GM12801 (cell line): ENCODE results near the gene BLVRA.

Experiments
- CTCF ChIP-seq: IDR thresholded peaks from one replicate; pipeline ENCODE4 v1.5.1; 2011; ENCODE audit warnings: control low read depth; ENCODE audit not compliant: insufficient read length; ENCODE audit errors: extremely low read depth

BLVRA gene

GRCh38 chr7:43761938-43762692 lies 3.6 kb downstream of the BLVRA start:
- no peak for TF ChIP-seq CTCF

- TF ChIP-seq CTCF, result no peak
Measured at GRCh38 chr7:43763183-43763582, 4.7 kb downstream of the BLVRA start.

- TF ChIP-seq CTCF, result no peak
Measured at GRCh38 chr7:43764039-43764761, 5.7 kb downstream of the BLVRA start.

GRCh38 chr7:43764807-43765491 lies 6.5 kb downstream of the BLVRA start:
- no peak for TF ChIP-seq CTCF

- TF ChIP-seq CTCF, result no peak
Measured at GRCh38 chr7:43766564-43766963, 8.1 kb downstream of the BLVRA start.

- no peak for TF ChIP-seq CTCF
Measured at GRCh38 chr7:43767311-43767710, 8.8 kb downstream of the BLVRA start.

GRCh38 chr7:43768201-43768886 lies 9.9 kb downstream of the BLVRA start:
- TF ChIP-seq CTCF, result no peak
